ENCODE results near the gene OXSR1.
"Not testable (repeated sequence)": the region's sequence is repeated elsewhere in the genome, so short reads cannot be mapped to it uniquely, and the experiment has no call there.

OXSR1 gene

GRCh38 chr3:38168151-38169026 is 3.1 kb downstream of the OXSR1 start:
- no peak for DNase-seq

- DNase-seq: peak in 1 of 5 donors; percentile 41
Observed at GRCh38 chr3:38169027-38169317, 3.6 kb downstream of the OXSR1 start.

DNA sequence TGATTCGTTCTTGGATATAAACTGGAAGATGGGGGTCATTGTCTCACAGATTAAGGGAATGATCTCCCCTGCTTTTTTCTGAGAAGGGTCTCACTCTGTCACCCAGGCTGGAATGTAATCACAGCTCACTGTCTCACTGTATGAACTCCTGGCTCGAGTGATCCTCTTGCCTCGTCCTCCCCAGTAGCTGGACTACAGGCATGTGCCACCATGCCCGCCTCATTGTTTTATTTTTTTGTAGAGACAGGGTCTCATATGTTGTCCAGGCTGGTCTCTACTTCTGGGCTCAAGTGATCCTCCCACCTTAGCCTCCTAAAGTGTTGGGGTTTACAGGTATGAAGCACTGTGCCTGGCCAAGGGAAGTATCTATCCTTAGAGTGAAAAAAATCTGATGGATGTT is 5.4 kb downstream of the OXSR1 start:
- no peak for DNase-seq

GRCh38 chr3:38171622-38172021 is 6.3 kb downstream of the OXSR1 start:
- no peak for DNase-seq

DNA sequence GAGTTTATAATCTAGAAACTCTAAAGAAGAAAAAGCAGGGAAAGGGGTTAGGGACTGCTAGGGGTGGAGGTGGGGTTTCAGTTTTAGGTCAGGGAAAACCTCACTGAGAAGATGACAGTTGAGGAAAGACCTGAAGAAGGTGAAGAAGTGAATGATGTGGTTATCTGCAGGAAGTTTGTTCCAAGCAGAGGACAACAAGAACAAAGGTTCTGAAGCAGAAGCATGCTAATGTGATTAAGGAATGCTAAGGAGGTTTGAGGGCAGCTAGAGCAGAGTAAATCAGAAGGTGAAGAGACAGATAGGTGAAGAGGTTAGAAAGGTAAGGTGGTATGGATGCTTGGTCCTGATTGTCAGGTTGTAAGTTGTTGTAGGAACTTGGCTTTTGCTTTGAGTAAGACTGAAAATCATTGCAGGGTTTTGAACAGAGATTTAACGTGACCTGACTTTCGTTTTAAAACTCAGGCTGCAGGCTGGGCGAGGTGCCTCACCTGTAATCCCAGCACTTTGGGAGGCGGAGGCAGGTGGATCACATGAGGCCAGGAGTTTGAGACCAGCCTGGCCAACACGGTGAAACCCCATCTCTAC is 8.6 kb downstream of the OXSR1 start:
- DNase-seq: peak in 1 of 5 donors; percentile 20

DNA sequence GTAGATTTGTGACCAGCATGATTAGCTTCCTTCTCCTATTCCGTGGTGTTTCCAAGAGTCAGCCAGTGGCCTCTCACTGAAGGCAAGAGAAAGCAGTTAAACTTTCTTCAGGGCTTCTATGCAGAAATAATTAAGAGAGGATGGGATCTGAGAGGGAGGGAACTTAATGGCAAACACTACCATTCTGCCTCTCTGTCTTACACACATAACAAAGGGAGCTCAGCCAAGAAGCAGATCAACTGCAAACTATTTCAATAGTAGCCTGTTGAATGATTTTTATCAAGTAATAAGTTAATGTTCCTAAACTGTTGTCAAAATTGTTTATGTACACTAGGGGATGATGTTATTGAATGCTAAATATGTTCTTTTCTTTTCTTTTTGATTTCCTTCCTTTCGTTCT is 11.8 kb downstream of the OXSR1 start:
- DNase-seq: no peak

DNA sequence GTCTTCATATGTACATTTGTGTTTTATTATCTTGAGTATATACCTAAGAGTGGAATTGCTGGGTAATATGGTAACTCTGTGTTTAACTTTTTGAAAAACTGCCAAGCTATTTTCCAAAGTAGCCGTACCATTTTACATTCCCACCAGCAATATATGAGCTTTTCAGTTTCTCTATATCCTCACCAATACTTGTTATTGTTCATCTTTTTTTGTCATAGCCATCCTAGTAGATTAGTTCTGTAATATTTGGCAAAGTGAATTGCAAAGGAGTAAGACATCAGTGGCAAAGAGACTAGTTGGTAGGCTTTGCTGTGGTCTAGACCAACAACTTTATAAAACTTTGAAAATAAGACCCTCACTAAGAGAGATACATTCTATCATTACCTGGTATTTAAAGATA is 21.4 kb downstream of the OXSR1 start:
- no peak for DNase-seq

DNA sequence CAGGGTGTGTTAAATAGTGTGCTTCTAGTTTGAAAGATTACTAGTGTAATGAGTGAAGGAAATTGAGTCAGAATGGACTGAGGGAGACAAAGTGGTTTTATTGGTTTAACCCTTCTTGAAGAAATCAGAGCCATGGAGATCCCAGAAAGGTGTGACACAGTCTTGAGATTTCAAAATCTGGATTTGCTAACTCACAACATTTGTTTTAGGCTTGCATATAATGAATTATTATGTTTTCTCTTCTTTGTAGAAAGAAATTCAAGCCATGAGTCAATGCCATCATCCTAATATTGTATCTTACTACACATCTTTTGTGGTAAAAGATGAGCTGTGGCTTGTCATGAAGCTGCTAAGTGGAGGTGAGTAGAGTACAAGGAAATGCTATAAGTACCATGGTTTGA is 25.1 kb downstream of the OXSR1 start:
- peak in 1 of 5 donors; percentile 20 for DNase-seq

GRCh38 chr3:38202931-38203330 is 37.6 kb downstream of the OXSR1 start:
- not testable (repeated sequence) for DNase-seq

DNA sequence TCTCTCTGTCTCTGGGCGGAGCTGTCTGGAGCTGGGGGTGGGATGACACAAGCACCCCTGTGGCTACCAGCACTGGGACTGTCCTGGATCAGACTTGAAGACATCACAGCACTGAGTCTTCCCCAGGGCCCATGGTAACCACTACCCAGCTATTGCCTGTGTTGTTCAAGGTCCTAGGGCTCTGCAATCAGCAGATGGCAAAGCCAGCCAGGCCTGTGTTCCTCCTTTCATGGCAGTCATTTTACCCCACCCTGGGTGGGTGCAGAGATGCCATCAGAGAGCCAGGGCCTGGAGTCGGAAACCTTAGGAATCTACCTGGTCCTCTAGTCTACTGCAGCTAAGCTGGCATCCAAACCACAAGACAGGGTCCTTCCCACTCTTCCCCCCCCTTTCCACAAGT is 38.4 kb downstream of the OXSR1 start:
- no peak for DNase-seq

GRCh38 chr3:38204599-38205471 is 39.5 kb downstream of the OXSR1 start:
- peak in 1 of 5 donors; percentile 27 for DNase-seq

DNA sequence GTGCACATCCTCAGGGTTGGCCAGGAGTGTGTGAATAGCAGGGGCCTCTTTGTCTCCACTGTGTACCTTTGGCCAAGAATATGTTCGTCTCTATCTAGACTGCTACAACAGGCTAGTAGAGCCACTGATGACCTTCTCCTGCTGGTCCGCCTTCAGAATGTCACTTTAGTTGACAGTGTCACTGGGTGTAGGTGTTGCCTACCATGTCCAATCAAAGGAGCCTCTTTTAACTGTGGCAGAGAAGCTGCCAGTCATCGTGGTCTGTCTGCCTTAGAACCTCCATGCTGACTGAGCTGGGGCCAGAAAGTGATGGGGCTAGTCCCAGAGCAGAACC is 40.1 kb downstream of the OXSR1 start:
- DNase-seq: no peak

DNA sequence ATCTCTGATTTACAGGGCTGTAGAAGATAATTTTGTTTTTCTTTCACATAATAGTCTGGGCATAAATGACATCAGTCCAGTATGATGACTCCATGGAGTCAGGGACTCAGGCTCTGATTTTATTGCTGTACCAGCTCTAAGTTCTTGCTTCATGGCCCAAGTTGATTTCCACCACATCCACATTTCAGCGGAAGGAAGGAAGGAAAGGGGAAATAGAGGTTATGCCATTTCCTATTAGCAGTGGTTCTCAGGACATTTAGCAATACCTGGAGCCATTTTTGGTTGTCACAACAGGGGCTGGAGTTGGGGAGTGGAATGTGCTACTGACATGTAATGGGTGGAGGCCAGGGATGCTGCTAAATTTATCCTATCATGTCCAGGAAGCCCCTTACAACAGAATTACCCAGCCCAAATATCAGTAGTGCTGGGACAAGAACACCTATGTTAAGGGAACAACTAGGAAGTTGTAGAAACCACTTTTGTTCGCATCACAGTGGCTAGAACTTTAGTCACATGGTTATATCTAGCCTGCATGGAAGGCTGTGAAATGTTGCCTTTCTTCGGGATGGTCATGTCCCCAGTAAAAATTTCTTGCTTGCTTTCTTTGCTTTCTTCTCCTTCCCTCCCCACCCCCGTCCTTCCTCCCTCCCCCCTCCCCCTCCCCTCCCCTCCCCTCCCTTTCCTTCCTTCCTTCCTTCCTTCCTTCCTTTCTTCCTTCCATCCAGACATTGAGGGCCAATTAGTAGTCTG is 42.1 kb downstream of the OXSR1 start:
- DNase-seq: no peak

GRCh38 chr3:38210141-38210757 is 44.9 kb downstream of the OXSR1 start:
- DNase-seq: peak in 1 of 5 donors; percentile 22

DNA sequence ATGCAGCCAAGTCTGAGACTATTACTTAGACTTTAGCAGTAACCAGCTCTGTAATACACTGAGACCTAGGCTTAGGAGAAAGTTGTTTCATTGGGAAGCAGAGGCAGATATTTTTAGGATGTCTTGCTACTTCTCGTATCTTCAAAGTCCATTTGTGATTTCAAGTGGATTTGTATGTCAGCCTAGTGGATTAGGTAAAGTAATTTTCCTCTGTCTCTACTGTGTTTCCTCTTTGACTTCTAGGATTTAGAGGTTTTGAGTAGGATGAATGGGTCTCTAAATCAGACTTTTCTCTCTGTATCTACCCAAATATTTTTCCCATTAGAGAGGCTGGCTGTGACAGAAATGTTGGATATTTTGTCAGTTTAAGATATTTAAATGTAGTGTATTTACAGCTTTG is 46.8 kb downstream of the OXSR1 start:
- no peak for DNase-seq

- DNase-seq: no peak
Observed at GRCh38 chr3:38214560-38214959, 49.2 kb downstream of the OXSR1 start.

DNA sequence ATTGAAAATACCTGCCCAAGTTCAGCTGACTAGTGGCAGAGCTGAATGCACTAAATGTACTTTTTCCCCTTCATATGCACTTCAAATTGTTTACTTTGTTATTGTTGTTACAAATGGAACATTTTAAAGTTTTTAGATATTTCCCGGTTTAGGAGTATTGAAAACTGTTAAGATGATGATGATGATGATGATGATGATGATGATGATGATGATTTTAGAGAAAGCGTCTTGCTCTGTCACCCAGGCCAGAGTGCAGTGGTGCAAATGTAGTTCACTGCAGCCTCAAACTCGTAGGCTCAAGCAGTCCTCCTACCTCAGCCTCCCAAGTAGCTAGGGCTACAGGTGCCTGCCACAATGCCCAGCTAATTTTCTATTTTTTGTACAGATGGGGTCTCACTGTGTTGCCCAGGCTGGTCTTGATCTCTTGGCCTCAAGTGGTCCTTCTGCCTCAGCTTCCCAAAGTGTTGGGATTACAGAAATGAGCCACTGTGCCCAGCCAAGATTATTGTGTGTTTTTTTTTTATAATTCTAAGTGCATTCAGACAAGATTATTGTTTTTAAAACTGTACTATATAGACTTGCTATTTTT is 54.4 kb downstream of the OXSR1 start:
- DNase-seq: no peak

- DNase-seq: no peak
Observed at GRCh38 chr3:38221005-38221404, 55.7 kb downstream of the OXSR1 start.

DNA sequence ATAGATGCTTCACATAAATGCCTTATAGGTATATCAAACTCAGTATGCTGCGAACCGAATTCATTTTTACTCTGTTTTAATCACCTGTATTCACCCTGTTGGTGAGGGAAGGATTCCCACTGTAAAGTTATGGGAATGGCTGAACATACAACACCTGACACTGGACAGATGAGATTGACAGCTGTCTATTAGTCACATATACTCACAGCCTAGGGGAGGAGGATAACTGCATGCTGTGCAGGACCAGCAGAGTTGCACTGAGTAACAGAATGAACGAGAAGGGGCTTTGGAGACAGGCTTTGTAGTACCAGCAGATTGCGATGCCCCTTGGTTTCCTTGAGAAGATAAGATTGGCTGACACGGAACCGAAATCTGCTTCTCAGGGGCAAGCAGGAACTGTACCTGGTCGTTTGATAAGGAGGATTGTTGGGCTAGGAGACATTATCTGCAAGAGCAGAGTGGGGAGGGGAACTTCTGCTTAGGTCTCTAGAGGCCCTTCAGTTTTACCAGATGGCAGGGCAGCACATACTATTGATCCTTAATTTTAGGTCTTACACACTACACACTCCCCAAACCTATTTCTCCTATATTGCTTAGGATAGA is 56.8 kb downstream of the OXSR1 start:
- no peak for DNase-seq

DNA sequence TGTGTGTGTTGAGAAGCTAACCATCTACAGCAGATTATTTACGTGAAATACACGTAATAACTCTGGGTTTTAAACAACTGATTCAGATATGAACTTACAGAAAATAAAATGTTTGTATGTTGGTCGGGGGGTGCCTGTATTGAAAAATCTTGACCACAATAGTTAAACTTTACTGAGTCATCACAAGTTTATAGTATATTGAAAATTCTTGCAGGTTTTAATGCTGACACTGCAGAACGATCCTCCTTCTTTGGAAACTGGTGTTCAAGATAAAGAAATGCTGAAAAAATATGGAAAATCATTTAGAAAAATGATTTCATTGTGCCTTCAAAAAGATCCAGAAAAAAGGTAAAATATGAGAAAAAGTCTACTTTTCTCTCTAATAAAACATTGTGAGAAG is 59.0 kb downstream of the OXSR1 start:
- DNase-seq: no peak

DNA sequence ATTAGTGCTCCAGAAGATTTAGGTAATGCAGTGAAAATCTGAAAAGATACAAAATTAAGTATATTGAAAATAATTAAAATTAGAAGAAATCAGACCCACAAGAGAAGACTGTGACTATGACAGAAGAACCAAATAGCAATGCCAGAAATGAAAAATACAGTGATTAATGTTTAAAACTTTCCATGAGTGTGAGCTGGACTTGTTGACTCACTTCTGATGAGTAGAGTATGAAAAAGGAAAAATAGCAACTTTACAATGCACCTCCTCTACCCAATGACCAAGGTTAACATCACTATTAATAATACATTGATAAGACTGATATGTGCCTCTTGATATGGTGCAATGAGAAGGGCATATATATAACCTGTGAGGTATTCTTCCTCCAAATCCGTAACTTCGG is 60.9 kb downstream of the OXSR1 start:
- no peak for DNase-seq

- no peak for DNase-seq
Observed at GRCh38 chr3:38227989-38228388, 62.7 kb downstream of the OXSR1 start.
